OCI-M1 (cell line): ENCODE results near the gene SLC25A14.
"Not testable (repeated sequence)": the region's sequence is repeated elsewhere in the genome, so short reads cannot be mapped to it uniquely, and the experiment has no call there.

Source experiments
- DNase-seq: peaks from one replicate; lab custom pipeline; 2025; lab: John Stamatoyannopoulos, UW

SLC25A14 gene

DNA sequence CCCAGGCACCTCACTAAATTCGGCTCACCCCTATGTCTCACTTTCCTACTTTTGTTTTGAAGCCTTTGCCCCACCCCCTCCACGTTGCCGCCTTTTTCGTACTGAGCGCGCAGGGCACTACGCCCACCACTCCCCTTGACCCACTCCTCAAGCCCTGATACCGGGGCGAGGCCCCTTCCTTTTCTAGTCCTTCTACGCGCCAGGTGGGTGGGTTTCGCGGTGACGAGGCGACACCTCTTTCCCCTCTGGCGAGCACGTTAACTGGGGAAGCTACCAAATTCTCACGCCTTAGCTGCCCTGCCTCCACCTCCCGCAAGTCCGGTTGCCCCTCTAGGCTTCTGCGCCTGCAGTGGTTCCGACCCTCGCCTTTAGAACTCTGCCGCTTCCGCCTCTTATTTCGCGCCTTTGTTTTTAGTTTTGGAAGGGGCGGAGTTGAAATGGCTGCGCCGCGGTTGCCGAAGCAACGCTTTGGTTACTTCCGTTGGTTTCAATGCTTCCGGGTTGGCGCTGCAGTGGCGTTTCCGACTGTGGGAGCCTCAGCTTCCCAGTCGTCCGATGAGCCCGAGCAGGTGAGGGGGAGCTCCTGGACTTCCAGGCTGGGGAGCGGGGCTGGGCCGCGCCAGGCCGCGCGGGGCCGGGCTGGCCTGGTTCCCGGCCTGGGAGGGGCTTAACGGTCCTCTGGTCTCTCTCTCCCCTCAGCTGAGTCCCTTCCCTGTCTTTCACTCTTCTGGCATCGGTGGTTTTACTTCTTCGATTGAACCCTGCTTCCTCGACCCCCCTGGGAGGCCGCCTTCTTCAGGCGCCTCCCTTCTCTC, at the start of gene SLC25A14:
Gene SLC25A14 (plus strand): TSS at position 512 of the 815 bp plus-strand sequence. CDS start 360 bp downstream, outside the sequence.
- DNase-seq, result peak; percentile 83

- DNase-seq, result no peak
Measured at GRCh38 chrX:130295519-130296296, 44.0 kb upstream of the SLC25A14 start.

- no peak for DNase-seq
Measured at GRCh38 chrX:130296297-130296678, 43.4 kb upstream of the SLC25A14 start.

DNA sequence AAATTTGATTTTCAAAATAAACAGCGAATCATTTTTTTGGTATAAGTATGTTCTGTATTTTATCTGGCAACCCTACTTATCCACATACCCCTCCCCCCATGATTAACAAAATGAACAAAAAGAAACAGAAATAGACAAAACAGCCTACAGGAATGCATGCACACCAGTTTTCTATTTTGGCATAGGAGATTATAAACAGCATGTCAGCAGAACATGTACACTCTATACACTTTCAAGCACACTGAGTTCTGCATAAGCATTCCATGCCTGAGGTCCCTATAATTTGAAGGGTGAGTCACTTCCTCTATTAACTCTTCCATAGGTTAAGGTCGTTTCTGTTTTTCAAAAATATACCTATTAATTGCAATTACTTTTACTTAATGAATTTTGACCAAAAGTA, 43.0 kb upstream of the SLC25A14 start:
- peak; percentile 3 for DNase-seq

DNA sequence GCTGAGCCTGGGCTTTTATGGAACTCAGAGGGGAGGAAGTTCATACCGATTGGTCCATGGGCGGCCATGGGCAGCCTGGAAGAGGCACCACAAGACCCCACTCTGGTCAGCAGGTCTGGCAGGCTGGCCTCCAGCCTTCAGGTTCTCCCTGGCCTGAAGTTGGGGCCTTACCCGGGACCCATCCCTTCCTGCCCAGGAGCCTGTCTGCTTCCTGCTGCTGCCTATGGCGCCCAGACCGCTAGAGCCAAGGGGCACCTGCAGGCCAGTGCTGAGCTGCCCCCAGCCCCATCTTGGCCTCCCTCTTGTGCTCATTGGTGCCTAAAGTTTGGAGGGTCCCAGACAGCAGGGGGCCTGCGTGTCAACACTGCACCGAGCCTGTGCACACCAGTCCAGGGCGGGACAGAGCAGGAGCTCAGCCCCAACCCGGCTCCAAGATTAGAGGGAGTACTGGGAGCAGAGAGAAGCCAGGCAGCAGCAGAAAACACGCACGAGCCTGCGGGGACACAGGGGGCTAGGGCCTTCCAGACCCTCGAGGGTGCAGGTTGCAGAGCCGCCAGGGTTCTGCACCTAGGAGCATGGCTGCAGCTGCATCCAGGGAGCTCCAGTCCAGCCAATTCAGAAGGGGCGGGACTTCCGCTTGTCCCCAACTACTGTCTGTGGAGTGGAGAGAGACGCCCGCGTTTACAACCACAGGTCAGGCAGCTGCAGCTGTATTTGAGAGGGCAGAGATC, 40.3 kb upstream of the SLC25A14 start:
- no peak for DNase-seq

DNA sequence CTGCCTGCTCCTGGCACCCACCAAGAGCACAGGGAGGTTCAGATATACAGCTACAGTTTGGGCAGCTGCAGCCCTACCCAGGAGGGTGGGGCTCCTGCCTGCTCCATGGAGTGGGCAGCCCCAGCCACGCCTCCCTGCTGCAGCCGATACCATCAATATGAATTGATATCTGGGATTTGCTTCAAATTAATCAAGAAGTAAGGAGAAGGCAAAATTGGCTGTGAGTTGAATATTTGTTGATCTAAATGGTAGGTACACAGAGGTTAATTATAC, 39.8 kb upstream of the SLC25A14 start:
- DNase-seq, result no peak

- DNase-seq, result no peak
Measured at GRCh38 chrX:130301405-130301804, 38.3 kb upstream of the SLC25A14 start.

DNA sequence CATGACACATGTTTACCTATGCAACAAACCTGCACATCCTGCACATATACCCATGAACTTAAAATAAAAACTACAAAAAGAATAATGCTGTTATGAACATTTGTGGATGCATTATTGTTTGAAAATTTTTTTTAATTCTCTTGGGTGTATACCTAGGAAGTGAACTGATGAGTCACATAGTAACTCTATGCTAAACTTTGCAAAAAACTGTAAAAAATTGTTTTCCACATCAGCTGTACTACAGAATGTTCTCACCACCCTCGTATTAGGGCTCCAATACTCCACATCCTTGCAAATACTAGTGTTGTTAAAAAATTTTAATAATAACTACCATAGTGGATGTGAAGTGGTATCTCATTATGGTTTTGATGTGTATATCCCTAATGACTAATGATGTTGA, 37.7 kb upstream of the SLC25A14 start:
- no peak for DNase-seq

DNA sequence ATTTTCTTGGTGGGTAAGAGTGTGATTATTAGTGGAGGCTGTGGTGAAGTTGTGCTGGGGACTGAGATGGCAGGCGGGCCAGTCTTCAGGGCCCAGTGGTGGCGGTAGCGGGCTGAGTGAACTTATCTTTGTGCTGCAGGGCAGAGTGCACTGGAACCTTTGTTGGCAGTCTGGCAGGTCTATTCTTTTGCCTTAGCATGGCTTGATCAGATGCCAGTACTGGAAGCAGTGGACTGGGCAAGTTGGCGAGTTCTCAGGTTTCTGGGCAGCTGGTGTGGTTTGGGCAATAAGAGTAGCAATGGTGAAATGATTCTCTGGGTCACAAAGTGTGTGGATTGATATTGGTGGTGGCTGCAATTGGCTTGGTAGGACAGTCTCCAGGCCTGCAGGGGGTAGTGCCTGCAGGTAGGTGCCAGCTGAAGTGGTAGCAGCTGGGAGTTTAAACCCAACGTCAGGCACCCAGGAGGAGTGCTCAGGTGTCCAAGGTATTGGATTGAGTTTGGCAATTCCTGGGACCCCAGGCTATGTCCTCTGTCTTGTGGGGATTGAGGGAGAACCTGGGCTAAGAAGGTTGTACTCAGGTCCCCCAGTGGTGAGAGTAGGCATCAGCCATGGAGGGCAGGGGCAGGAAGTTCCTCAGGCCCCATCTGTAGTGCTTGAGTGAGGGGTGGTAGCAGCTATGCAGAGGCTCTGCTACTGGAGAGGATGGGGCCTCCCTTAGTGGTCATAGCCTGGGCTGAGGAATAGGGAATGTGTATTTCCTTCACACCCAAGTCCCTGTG, 34.9 kb upstream of the SLC25A14 start:
- no peak for DNase-seq

DNA sequence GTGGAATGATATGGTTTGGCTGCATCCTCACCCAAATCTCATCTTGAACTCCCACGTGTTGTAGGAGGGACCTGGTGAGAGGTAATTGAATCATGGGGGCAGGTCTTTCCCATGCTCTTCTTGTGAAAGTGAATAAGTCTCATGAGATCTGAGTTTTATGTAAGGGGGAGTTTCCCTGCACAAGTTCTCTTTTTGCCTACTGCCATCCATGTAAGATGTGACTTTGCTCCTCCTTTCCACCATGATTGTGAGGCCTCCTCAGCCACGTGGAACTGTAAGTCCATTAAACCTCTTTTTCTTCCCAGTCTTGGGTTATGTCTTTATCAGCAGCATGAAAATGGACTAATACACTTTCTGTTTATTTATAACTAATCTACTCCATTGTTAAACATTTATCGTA, 19.8 kb upstream of the SLC25A14 start:
- DNase-seq, result not testable (repeated sequence)

DNA sequence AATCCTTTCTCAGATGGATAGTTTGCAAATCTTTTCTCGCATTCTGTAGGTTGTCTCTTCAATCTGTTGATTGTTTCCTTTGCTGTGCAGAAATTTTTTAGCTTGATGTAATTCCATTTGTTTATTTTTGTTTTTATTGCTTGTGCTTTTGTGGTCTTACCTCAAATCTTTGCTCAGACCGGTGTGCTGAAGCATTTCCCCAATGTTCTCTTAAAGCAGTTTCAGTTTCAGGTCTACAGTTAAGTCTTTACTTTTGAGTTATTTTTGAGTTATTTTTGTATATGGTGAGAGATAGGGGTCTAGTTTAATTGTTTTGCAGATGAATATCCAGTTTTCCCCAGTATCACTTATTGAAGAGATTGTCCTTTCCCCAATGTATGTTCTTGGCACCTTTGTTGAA, 18.2 kb upstream of the SLC25A14 start:
- DNase-seq, result no peak

- no peak for DNase-seq
Measured at GRCh38 chrX:130330146-130330545, 9.6 kb upstream of the SLC25A14 start.

DNA sequence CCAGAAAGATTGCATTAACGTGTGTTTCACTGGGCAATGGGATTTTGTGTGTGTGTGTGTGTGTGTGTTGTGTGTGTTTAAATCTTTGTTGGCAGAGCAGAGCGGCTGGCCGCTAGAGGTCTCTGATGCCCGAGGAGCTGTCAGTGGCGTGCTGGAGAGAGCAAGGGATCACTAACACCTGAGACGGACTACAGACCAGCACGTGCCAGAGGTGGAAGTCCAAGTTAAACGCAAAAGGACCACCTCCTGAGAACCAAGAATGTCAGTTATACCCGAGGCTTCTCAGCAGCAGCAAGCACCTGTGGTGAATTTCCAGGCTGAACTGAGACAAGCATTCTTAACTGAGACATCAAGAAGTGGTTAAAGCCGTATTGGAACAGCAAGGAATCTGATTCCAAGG, 9.0 kb upstream of the SLC25A14 start:
- peak; percentile 72 for DNase-seq

GRCh38 chrX:130336531-130336930, 3.2 kb upstream of the SLC25A14 start:
- no peak for DNase-seq

GRCh38 chrX:130338869-130339268, 850 bp upstream of the SLC25A14 start:
- peak; percentile 11 for DNase-seq

DNA sequence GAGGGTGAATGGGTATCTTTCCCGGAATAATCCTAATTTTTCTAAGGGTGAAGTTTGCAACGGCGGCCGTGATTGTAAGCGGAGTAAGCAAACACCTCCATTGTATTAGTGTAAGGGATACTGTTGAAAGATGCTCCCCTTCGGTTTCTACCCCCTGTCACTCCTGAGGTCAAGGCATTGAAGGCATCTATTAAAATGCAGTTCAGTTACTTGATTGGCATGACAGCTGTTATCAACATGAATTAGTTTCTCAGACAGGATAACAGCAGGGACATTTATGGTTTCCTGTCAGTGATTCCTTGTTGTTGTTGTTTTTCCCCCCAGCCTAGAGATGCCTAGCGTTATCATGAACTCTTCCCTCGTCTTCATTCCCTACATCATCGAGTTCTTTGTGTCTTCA, 552 bp downstream of the SLC25A14 start:
- DNase-seq, result no peak

DNA sequence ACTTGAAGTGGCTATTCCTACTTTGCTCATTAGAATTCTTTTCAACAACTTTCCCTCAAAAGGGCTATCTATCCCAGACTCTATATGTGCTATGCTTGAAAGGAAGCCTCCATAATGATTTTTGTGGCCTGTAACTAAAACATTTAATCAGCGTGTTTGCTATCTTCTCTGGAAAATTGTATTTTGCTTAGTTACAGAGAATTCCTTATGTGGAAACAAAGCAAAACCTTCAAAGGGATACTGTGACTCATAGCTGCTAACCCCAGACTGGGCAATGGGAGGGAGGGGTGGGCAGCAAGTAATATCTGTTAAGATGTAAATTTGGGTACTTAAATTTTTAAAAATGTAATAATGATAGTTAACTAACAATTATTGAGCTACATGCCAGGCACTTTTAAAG, 3.7 kb downstream of the SLC25A14 start:
- DNase-seq, result no peak

- no peak for DNase-seq
Measured at GRCh38 chrX:130347321-130347720, 7.6 kb downstream of the SLC25A14 start.

- DNase-seq, result no peak
Measured at GRCh38 chrX:130351567-130351966, 11.8 kb downstream of the SLC25A14 start.

- not testable (repeated sequence) for DNase-seq
Measured at GRCh38 chrX:130352050-130352449, 12.3 kb downstream of the SLC25A14 start.

DNA sequence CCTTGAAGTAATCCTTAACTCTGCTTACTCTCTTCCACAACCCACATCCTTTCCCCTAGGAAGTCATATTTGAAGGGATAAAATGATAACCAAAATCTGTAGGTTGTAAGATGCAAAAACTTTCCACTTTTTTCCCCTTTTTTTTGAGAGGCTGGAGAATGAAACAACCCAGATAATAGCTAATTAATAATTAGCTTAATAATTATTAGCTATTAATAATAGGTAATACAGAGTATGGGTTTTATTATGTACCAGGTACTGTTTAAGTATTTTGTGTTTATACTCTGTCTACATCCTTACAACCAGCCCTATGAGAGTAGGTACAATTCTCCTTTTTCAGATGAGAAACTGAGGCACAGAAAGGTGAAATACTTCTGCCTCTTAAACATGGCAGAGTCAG, 36.4 kb downstream of the SLC25A14 start:
- DNase-seq, result no peak

DNA sequence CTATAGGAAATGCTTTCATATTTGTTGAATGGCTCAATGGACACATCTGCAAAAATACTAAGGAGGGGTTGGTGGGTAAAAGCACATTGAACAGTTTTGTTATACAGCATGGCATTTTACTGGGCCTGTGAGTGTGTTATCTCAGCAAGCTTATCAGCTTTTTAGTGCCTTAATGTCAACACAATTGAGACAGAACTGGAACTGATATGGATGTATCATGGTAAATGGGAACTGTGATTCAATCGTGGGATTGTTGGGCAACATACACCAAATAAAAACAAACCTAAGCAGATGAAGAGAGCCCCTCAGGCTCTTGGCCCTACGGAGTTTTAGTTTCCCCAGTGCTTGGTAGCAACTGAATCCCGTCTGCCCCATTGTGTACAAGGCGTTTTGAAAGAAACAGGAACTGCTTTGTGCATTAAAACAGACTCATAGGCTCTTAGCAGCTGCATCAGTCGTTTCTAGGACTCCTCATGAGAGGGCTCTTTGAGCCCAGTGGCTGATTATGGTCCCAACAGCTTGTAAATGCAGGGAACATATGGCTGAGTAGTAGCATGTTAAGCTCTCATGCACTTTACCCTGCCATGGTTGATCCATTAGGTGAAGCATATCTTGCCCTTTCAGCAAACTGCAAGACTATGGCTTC, 38.4 kb downstream of the SLC25A14 start:
- peak; percentile 28 for DNase-seq
